ENCODE measurements around the gene CP. TPM values are rescaled to one million over a fixed set of nuclear protein-coding genes. Genes with fewer than 3 reads are reported as not detected.
"Not testable (repeated sequence)": the region's sequence is repeated elsewhere in the genome, so short reads cannot be mapped to it uniquely, and the experiment has no call there.

The CP gene
- total RNA-seq, 4 donors from 2014 or later = 1.7 to 10.2 (median 4.0) TPM

GRCh38 chr3:149203758-149204157 is 17.9 kb downstream of the CP start:
- no peaks in the 10 kb centered on the region for H3K36me3 ChIP-seq
- WGBS = 84% methylated on average over 3 of the region's 3 CpGs
- TF ChIP-seq EP300 (IDR thresholded peaks at IDR 0.05) (no peak), POLR2AphosphoS5 (IDR thresholded peaks at IDR 0.05) (no peak), CTCF (IDR thresholded peaks at IDR 0.05) (no peak), POLR2A (IDR thresholded peaks at IDR 0.05) (no peak)

GRCh38 chr3:149199474-149199873 is 22.2 kb downstream of the CP start:
- no peak for DNase-seq (ENCODE audit: low spot score in 2 of 2)
- Histone ChIP-seq H3K4me3 (no peak overlapping the region), H3K27ac (no peak overlapping the region), H3K9me3 (no peaks in the 10 kb centered on the region), H3K36me3 (no peaks in the 10 kb centered on the region), H3K27me3 (no peaks in the 10 kb centered on the region), H3K4me1 (peaks cover 3% of the 10 kb centered on the region)
- TF ChIP-seq POLR2A (IDR thresholded peaks at IDR 0.05) = no peak
- TF ChIP-seq EP300 (IDR thresholded peaks at IDR 0.05) = no peak
- TF ChIP-seq POLR2AphosphoS5 (IDR thresholded peaks at IDR 0.05) = no peak
- no peak for TF ChIP-seq CTCF (IDR thresholded peaks at IDR 0.05)
- 38% methylated on average over 4 of the region's 4 CpGs for WGBS

More at GRCh38 chr3:149203758-149204157, 17.9 kb downstream of the CP start:
- H3K27me3 ChIP-seq = no peaks in the 10 kb centered on the region
- no peaks in the 10 kb centered on the region for H3K9me3 ChIP-seq
- no peak overlapping the region for H3K27ac ChIP-seq
- H3K4me3 ChIP-seq = no peak overlapping the region
- H3K4me1 ChIP-seq = no peaks in the 10 kb centered on the region
- DNase-seq (ENCODE audit: low spot score in 2 of 2) = no peak

- H3K4me1 ChIP-seq = peaks cover 3% of the 10 kb centered on the region
- no peak for DNase-seq (ENCODE audit: low spot score in 2 of 2)
- TF ChIP-seq POLR2AphosphoS5 (IDR thresholded peaks at IDR 0.05) (no peak), CTCF (IDR thresholded peaks at IDR 0.05) (no peak), EP300 (IDR thresholded peaks at IDR 0.05) (no peak), POLR2A (IDR thresholded peaks at IDR 0.05) (no peak)
- H3K36me3 ChIP-seq = no peaks in the 10 kb centered on the region
- no peak overlapping the region for H3K4me3 ChIP-seq
- 56% methylated on average over 7 of the region's 7 CpGs for WGBS
- no peak overlapping the region for H3K27ac ChIP-seq
- H3K9me3 ChIP-seq = no peaks in the 10 kb centered on the region
- no peaks in the 10 kb centered on the region for H3K27me3 ChIP-seq
These were observed 23.0 kb downstream of the CP start for GRCh38 chr3:149198611-149199010.

GRCh38 chr3:149197669-149198068 is 24.0 kb downstream of the CP start:
- DNase-seq (ENCODE audit: low spot score in 2 of 2) = no peak
- no peaks in the 10 kb centered on the region for H3K27me3 ChIP-seq
- 51% methylated on average over 5 of the region's 5 CpGs for WGBS

GRCh38 chr3:149196805-149197592 is 24.6 kb downstream of the CP start:
- WGBS = 87% methylated on average over 12 of the region's 12 CpGs
- not testable (repeated sequence) for H3K36me3 ChIP-seq; H3K4me1 ChIP-seq; DNase-seq (ENCODE audit: low spot score in 2 of 2); H3K4me3 ChIP-seq; H3K27ac ChIP-seq; H3K9me3 ChIP-seq; H3K27me3 ChIP-seq

More at GRCh38 chr3:149197669-149198068, 24.0 kb downstream of the CP start:
- Histone ChIP-seq H3K27ac (no peak overlapping the region), H3K4me1 (peaks cover 3% of the 10 kb centered on the region), H3K9me3 (no peaks in the 10 kb centered on the region), H3K36me3 (no peaks in the 10 kb centered on the region), H3K4me3 (no peak overlapping the region)
- no peak for TF ChIP-seq POLR2A (IDR thresholded peaks at IDR 0.05)
- no peak for TF ChIP-seq CTCF (IDR thresholded peaks at IDR 0.05)
- no peak for TF ChIP-seq EP300 (IDR thresholded peaks at IDR 0.05)
- no peak for TF ChIP-seq POLR2AphosphoS5 (IDR thresholded peaks at IDR 0.05)
